Kidney epithelial cell (primary cell): Measurements from ENCODE around the gene CDH23. TPM values are rescaled to one million over a fixed set of nuclear protein-coding genes. Genes with fewer than 3 reads are reported as not detected.

Experiments
- DNase-seq: peaks from one replicate; pipeline ENCODE4 v3.0.0-alpha.2; 2010; ENCODE audit warnings: low read depth
- H3K27me3 ChIP-seq: 2 replicates; pipeline ENCODE4 v1.6.0; 2011; ENCODE audit warnings: low read length; ENCODE audit not compliant: control insufficient read depth, insufficient read depth
- H3K36me3 ChIP-seq: 2 replicates; pipeline ENCODE4 v1.5.1; 2011; ENCODE audit warnings: low read length; ENCODE audit not compliant: control insufficient read depth, insufficient read depth
- H3K4me3 ChIP-seq: 2 replicates; pipeline ENCODE4 v1.5.1; 2011; ENCODE audit warnings: low read depth, mild to moderate bottlenecking, control low read depth, low read length
- CTCF ChIP-seq: IDR thresholded peaks from 2 replicates; pipeline ENCODE4 v1.5.1; 2011; ENCODE audit warnings: mild to moderate bottlenecking, moderate library complexity, low read length, control low read depth, inconsistent platforms; ENCODE audit not compliant: insufficient read depth, poor library complexity, severe bottlenecking
- total RNA-seq: library from RNA; depleted of rRNA; stranded (reverse); fragments of >200 nt; gene quantifications from 2 replicates; pipeline ENCODE4 v1.2.3, GENCODE V29; 2015

CDH23 gene
- total RNA-seq, 1 donor from 2014 or later, result 0.04 TPM

- H3K27me3 ChIP-seq, result no peaks in the 10 kb centered on the region
- no peak overlapping the region for H3K4me3 ChIP-seq
- no peak for TF ChIP-seq CTCF
- DNase-seq, result no peak
- H3K36me3 ChIP-seq, result no peaks in the 10 kb centered on the region
Observed at GRCh38 chr10:71857934-71858890, 461.5 kb downstream of the CDH23 start.

- TF ChIP-seq CTCF, result no peak
- Histone ChIP-seq H3K4me3 (no peak overlapping the region), H3K36me3 (no peaks in the 10 kb centered on the region), H3K27me3 (no peaks in the 10 kb centered on the region)
- peak; percentile 100 for DNase-seq
Observed at GRCh38 chr10:71860243-71861029, 463.7 kb downstream of the CDH23 start.

- Histone ChIP-seq H3K27me3 (no peaks in the 10 kb centered on the region), H3K36me3 (no peaks in the 10 kb centered on the region), H3K4me3 (no peak overlapping the region)
- no peak for DNase-seq
- TF ChIP-seq CTCF, result no peak
Observed at GRCh38 chr10:71863203-71863602, 466.5 kb downstream of the CDH23 start.

GRCh38 chr10:71864911-71865361 lies 468.2 kb downstream of the CDH23 start:
- no peak for DNase-seq
- H3K4me3 ChIP-seq, result no peak overlapping the region
- no peaks in the 10 kb centered on the region for H3K36me3 ChIP-seq
- TF ChIP-seq CTCF, result no peak
- H3K27me3 ChIP-seq, result no peaks in the 10 kb centered on the region

Other genes with a start within 250 kb of the CDH23 start
- gene UNC5B, start 184.3 kb upstream of the CDH23 start, total RNA-seq, result 26.9 and 27.5 TPM in 2 replicates
- gene SLC29A3, start 77.7 kb upstream of the CDH23 start, total RNA-seq, result 3.6 TPM in 2 replicates